ENCODE data around the gene PSMA6.

- no peak for TF ChIP-seq POLR2A (IDR thresholded peaks at IDR 0.05)
- no peak for TF ChIP-seq POLR2AphosphoS5 (IDR thresholded peaks at IDR 0.05)
- TF ChIP-seq CTCF (IDR thresholded peaks at IDR 0.05) = no peak
These were observed 49.2 kb downstream of the PSMA6 start for GRCh38 chr14:35341454-35341750.
